PC-3 (cell line): Measurements from ENCODE around the gene RIOK2. TPM values are rescaled to one million over a fixed set of nuclear protein-coding genes. Genes with fewer than 3 reads are reported as not detected.

Experiments used
- ATAC-seq: fragments of 200-7000 bp; cut with Tn5 transposase; 2 replicates; pipeline ENCODE4 v1.9.1; 2020; ENCODE audit warnings: mild to moderate bottlenecking, moderate library complexity
- BruUV-seq: library from RNA; stranded (reverse); fragments of 400-500 nt; replicated peaks from 2 replicates; lab custom pipeline; 2021; lab: Mats Ljungman, UMichigan
- CTCF ChIA-PET: fragments of 300-600 bp; sonication (Branson Sonifier 250); formaldehyde crosslinking; loops from one replicate; lab custom pipeline; 2022; ENCODE audit warnings: antibody characterized with exemption; lab: Charles Lee
- POLR2A ChIA-PET: fragments of 300-600 bp; sonication (Branson Sonifier 250); formaldehyde crosslinking; loops from one replicate; lab custom pipeline; 2022; ENCODE audit warnings: antibody characterized with exemption; ENCODE audit not compliant: unreplicated experiment; lab: Charles Lee
- DNase-seq: peaks from one replicate; pipeline ENCODE4 v3.0.0-alpha.2; 2015
- H2AFZ ChIP-seq: fragments of 300-600 bp; sonication (generic); 2 replicates; pipeline ENCODE4 v1.6.0; 2016; ENCODE audit warnings: antibody characterized with exemption, low read length
- H3F3A ChIP-seq: fragments of 300-600 bp; sonication (generic); one replicate; pipeline ENCODE4 v1.6.0; 2017; ENCODE audit warnings: antibody characterized with exemption, low read length, control low read depth, mild to moderate bottlenecking; ENCODE audit not compliant: unreplicated experiment
- H3K27ac ChIP-seq: fragments of 300-600 bp; sonication (generic); 2 replicates; pipeline ENCODE4 v1.5.1; 2016; ENCODE audit warnings: mild to moderate bottlenecking, low read length
- H3K27me3 ChIP-seq: fragments of 300-600 bp; sonication (generic); 2 replicates; pipeline ENCODE4 v1.6.1; 2016; ENCODE audit warnings: low read length, mixed read lengths
- H3K36me3 ChIP-seq: fragments of 300-600 bp; sonication (generic); 2 replicates; pipeline ENCODE4 v1.6.1; 2016; ENCODE audit warnings: low read depth, mixed run types, low read length, mixed read lengths
- H3K4me1 ChIP-seq: fragments of 300-600 bp; sonication (generic); 2 replicates; pipeline ENCODE4 v1.5.1; 2016; ENCODE audit warnings: low read length; ENCODE audit not compliant: insufficient read depth
- H3K4me2 ChIP-seq: fragments of 300-600 bp; sonication (generic); 2 replicates; pipeline ENCODE4 v1.6.0; 2016; ENCODE audit warnings: low read length
- H3K4me3 ChIP-seq: fragments of 300-600 bp; sonication (generic); 2 replicates; pipeline ENCODE4 v1.5.1; 2016; ENCODE audit warnings: mild to moderate bottlenecking, low read length, mixed read lengths
- H3K79me2 ChIP-seq: fragments of 300-600 bp; sonication (generic); 2 replicates; pipeline ENCODE4 v1.6.1; 2017; ENCODE audit warnings: low read length, mixed read lengths
- H3K9ac ChIP-seq: fragments of 300-600 bp; sonication (generic); 2 replicates; pipeline ENCODE4 v1.6.0; 2016; ENCODE audit warnings: mild to moderate bottlenecking, low read length
- H3K9me2 ChIP-seq: fragments of 300-600 bp; sonication (generic); replicated peaks from 2 replicates; pipeline ENCODE4 v1.6.1; 2016; ENCODE audit warnings: mixed run types, low read length, mixed read lengths
- H3K9me3 ChIP-seq: fragments of 300-600 bp; sonication (generic); 2 replicates; pipeline ENCODE4 v1.6.1; 2016; ENCODE audit warnings: low read length, mixed read lengths
- H4K20me1 ChIP-seq: fragments of 300-600 bp; sonication (generic); 2 replicates; pipeline ENCODE4 v1.6.1; 2016; ENCODE audit warnings: low read length, mixed read lengths
- EZH2 ChIP-seq: fragments of 300-600 bp; sonication (generic); IDR thresholded peaks from one replicate; pipeline ENCODE4 v1.6.1; 2017; ENCODE audit warnings: antibody characterized with exemption, mild to moderate bottlenecking, low read length; ENCODE audit not compliant: unreplicated experiment
- EZH2phosphoT487 ChIP-seq: fragments of 300-600 bp; sonication (generic); IDR thresholded peaks from 2 replicates; pipeline ENCODE4 v1.6.1; 2018; ENCODE audit warnings: mild to moderate bottlenecking, antibody characterized with exemption, low read length, borderline replicate concordance
- intact Hi-C: fragments of 100-400 bp; cut with micrococcal nuclease; formaldehyde crosslinking; loops from 2 replicates; pipeline ENCODE4 v1.9.0; 2023
- total RNA-seq: library from RNA; depleted of rRNA; stranded (reverse); fragments of >200 nt; gene quantifications from 2 replicates; pipeline ENCODE4 v1.2.3, GENCODE V29; 2014
- TF ChIP-seq, protein P1 (sequence below): fragments of 300-600 bp; sonication (generic); conservative IDR thresholded peaks from 2 replicates; pipeline ENCODE4 v1.5.1; 2017; ENCODE audit warnings: antibody characterized with exemption, low read depth, mild to moderate bottlenecking, low read length

RIOK2 gene
- total RNA-seq, 1 experiment from 2014 or later, result 16.1 TPM

DNA sequence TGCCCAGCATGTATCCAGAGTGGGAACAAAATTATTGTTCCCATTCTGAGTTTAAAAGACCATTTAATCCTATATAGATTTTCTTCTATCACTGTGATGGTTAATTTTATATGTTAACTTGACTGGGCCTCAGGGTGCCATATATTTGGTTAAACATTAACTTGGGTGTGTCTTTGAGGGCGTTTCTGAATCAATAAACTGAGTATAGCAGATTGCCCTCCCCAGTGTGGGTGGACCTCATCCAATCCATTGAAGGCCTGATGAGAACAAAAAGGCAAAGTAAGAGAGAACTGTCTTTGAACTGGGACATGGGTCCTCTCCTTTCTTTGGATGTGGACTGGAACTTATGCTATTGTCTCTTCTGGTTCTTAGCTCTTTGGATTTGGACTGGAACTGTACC lies 17.3 kb downstream of the RIOK2 start:
- no TSS peak for BruUV-seq
- ATAC-seq, result peak; percentile 39; the same call in 1 of the 2 replicates
- POLR2A ChIA-PET, result no interaction called here
- DNase-seq, result no peak
- H3K4me2 ChIP-seq, result no peak overlapping the region
- H3K27me3 ChIP-seq, result no peaks in the 10 kb centered on the region
- H3K4me3 ChIP-seq, result no peak overlapping the region
- H4K20me1 ChIP-seq, result no peaks in the 10 kb centered on the region
- intact Hi-C loops, result loop anchor here (10.0 kb wide), 1 partner anchor 821 kb away; no protein-coding TSS in a partner anchor
- no peaks in the 10 kb centered on the region for H3K79me2 ChIP-seq
- no peak overlapping the region for H3K9ac ChIP-seq
- no peak overlapping the region for H3K27ac ChIP-seq
- H2AFZ ChIP-seq, result no peak overlapping the region
- H3K9me2 ChIP-seq, result no peaks in the 10 kb centered on the region
- TF ChIP-seq, protein P1, sequence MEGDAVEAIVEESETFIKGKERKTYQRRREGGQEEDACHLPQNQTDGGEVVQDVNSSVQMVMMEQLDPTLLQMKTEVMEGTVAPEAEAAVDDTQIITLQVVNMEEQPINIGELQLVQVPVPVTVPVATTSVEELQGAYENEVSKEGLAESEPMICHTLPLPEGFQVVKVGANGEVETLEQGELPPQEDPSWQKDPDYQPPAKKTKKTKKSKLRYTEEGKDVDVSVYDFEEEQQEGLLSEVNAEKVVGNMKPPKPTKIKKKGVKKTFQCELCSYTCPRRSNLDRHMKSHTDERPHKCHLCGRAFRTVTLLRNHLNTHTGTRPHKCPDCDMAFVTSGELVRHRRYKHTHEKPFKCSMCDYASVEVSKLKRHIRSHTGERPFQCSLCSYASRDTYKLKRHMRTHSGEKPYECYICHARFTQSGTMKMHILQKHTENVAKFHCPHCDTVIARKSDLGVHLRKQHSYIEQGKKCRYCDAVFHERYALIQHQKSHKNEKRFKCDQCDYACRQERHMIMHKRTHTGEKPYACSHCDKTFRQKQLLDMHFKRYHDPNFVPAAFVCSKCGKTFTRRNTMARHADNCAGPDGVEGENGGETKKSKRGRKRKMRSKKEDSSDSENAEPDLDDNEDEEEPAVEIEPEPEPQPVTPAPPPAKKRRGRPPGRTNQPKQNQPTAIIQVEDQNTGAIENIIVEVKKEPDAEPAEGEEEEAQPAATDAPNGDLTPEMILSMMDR, result no peak
- TF ChIP-seq EZH2phosphoT487, result no peak
- TF ChIP-seq EZH2, result no peak
- 0 out of 2 replicates have a peak, but pooled peaks cover 4% of the 10 kb centered on the region for H3K4me1 ChIP-seq
- CTCF ChIA-PET, result no interaction called here
- peaks cover 45% of the 10 kb centered on the region for H3K36me3 ChIP-seq
- H3F3A ChIP-seq, result no peaks in the 10 kb centered on the region
- H3K9me3 ChIP-seq, result no peaks in the 10 kb centered on the region

DNA sequence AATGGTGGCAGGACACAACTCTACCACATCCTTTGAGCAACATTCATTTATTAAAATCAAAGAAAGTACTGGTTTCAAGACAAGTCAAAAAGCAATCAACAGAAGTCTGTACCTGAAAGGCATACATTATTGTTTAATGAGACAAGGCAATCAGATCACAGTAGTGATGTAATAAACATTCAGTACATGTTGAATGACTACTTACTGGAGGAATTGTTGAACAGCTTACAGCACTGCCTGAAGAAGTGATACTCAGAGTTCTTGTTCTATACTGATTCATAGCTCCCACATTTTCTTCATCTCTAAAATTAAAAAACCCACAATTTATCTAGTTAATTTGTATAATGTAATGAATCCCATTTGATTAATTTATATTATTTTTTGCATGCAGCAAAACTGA lies 18.2 kb downstream of the RIOK2 start:
- intact Hi-C loops, result loop anchor here (5.0 to 10.0 kb wide), 3 partner anchors 168 to 820 kb away; partner anchors contain the start of gene LNPEP
- H3K4me3 ChIP-seq, result no peak overlapping the region
- H3K4me1 ChIP-seq, result 0 out of 2 replicates have a peak, but pooled peaks cover 4% of the 10 kb centered on the region
- no peak for DNase-seq
- no TSS peak for BruUV-seq
- H3K4me2 ChIP-seq, result no peak overlapping the region
- no peaks in the 10 kb centered on the region for H3K79me2 ChIP-seq
- H3K9me3 ChIP-seq, result no peaks in the 10 kb centered on the region
- peaks cover 42% of the 10 kb centered on the region for H3K36me3 ChIP-seq
- H3F3A ChIP-seq, result no peaks in the 10 kb centered on the region
- no peak overlapping the region for H2AFZ ChIP-seq
- H3K27ac ChIP-seq, result no peak overlapping the region
- peak; percentile 25; the same call in 1 of the 2 replicates for ATAC-seq
- H4K20me1 ChIP-seq, result no peaks in the 10 kb centered on the region
- H3K27me3 ChIP-seq, result no peaks in the 10 kb centered on the region
- no peak overlapping the region for H3K9ac ChIP-seq
- no peak for TF ChIP-seq EZH2
- TF ChIP-seq, protein P1, result no peak
- no peak for TF ChIP-seq EZH2phosphoT487
- CTCF ChIA-PET, result no interaction called here
- no peaks in the 10 kb centered on the region for H3K9me2 ChIP-seq
- POLR2A ChIA-PET, result no interaction called here

DNA sequence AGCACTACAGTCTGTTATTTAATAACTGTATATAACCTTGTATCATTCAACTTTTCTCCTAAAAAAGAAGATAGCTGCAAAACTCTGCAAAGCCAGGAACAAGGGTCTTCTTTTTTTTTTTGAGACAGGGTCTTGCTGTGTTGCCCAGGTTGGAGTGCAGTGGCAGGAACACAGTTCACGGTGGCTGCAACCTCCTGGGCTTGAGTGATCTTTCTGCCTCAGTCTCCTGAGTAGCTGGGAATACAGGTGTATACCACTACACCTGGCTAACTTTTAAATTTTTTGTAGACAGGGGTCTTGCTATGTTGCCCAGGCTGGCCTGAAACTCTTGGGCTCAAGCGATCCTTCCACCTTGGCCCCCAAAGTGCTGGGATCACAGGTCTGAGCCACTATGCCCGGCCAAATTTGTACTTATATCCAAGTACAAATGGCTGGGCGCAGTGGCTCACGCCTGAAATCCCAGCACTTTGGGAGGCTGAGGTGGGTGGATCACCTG lies 19.2 kb downstream of the RIOK2 start:
- no peaks in the 10 kb centered on the region for H3K9me2 ChIP-seq
- intact Hi-C loops, result loop anchor here (2.0 to 10.0 kb wide), 4 partner anchors 167 to 819 kb away; partner anchors contain the start of gene LNPEP
- no peak for ATAC-seq
- BruUV-seq, result no TSS peak
- no peaks in the 10 kb centered on the region for H3K9me3 ChIP-seq
- ChIA-PET POLR2A (no interaction called here), CTCF (interaction anchor here (0.6 kb wide), 1 partner anchor 306 kb away, joined by 3 read pairs; no protein-coding TSS in a partner anchor)
- H3F3A ChIP-seq, result no peaks in the 10 kb centered on the region
- H4K20me1 ChIP-seq, result no peaks in the 10 kb centered on the region
- H3K4me1 ChIP-seq, result 0 out of 2 replicates have a peak, but pooled peaks cover 4% of the 10 kb centered on the region
- no peak overlapping the region for H3K27ac ChIP-seq
- DNase-seq, result no peak
- peaks cover 42% of the 10 kb centered on the region for H3K36me3 ChIP-seq
- H3K4me3 ChIP-seq, result no peak overlapping the region
- no peak overlapping the region for H3K4me2 ChIP-seq
- H3K9ac ChIP-seq, result no peak overlapping the region
- H2AFZ ChIP-seq, result no peak overlapping the region
- no peak for TF ChIP-seq EZH2
- TF ChIP-seq, protein P1, result no peak
- no peaks in the 10 kb centered on the region for H3K79me2 ChIP-seq
- H3K27me3 ChIP-seq, result no peaks in the 10 kb centered on the region
